ENCODE results near the gene ULBP2.
"Not testable (repeated sequence)": the region's sequence is repeated elsewhere in the genome, so short reads cannot be mapped to it uniquely, and the experiment has no call there.

ULBP2 gene

GRCh38 chr6:149909701-149910470 is 31.9 kb upstream of the ULBP2 start:
- no peak for DNase-seq

GRCh38 chr6:149910721-149911151 is 31.1 kb upstream of the ULBP2 start:
- DNase-seq = no peak

- DNase-seq = not testable (repeated sequence)
Measured at GRCh38 chr6:149912680-149913079, 29.1 kb upstream of the ULBP2 start.

- no peak for DNase-seq
Measured at GRCh38 chr6:149913085-149913484, 28.7 kb upstream of the ULBP2 start.

GRCh38 chr6:149913540-149914240 is 28.1 kb upstream of the ULBP2 start:
- no peak for DNase-seq

- DNase-seq = no peak
Measured at GRCh38 chr6:149915970-149916865, 25.6 kb upstream of the ULBP2 start.

- DNase-seq = no peak
Measured at GRCh38 chr6:149917679-149918078, 24.1 kb upstream of the ULBP2 start.

- no peak for DNase-seq
Measured at GRCh38 chr6:149918151-149918905, 23.5 kb upstream of the ULBP2 start.

GRCh38 chr6:149919126-149919833 is 22.5 kb upstream of the ULBP2 start:
- DNase-seq = not testable (repeated sequence)

GRCh38 chr6:149919834-149920225 is 22.0 kb upstream of the ULBP2 start:
- DNase-seq = no peak

GRCh38 chr6:149921361-149921760 is 20.5 kb upstream of the ULBP2 start:
- DNase-seq = no peak

- not testable (repeated sequence) for DNase-seq
Measured at GRCh38 chr6:149922091-149922490, 19.7 kb upstream of the ULBP2 start.

GRCh38 chr6:149922642-149923326 is 19.0 kb upstream of the ULBP2 start, which contains the start of gene RAET1G:
RAET1G (minus strand) TSS chr6:149923121; CDS start chr6:149923010, 111 bp downstream.
- peak; percentile 89 for DNase-seq

- no peak for DNase-seq
Measured at GRCh38 chr6:149923327-149923986, 18.4 kb upstream of the ULBP2 start.

GRCh38 chr6:149924206-149924932 is 17.4 kb upstream of the ULBP2 start:
- no peak for DNase-seq

- DNase-seq = no peak
Measured at GRCh38 chr6:149924933-149925252, 16.9 kb upstream of the ULBP2 start.

- no peak for DNase-seq
Measured at GRCh38 chr6:149925253-149925973, 16.4 kb upstream of the ULBP2 start.

GRCh38 chr6:149925974-149926777 is 15.6 kb upstream of the ULBP2 start:
- peak; percentile 86 for DNase-seq

Measured in right forelimb (tissue), 1 donor.